ENCODE measurements around the gene TMEM178A. TPM values are rescaled to one million over a fixed set of nuclear protein-coding genes. Genes with fewer than 3 reads are reported as not detected.

Gene TMEM178A
- total and polyA plus RNA-seq, 2 of the 4 experiments (the other 2 are of a cell fraction): 0.18 to 1.8 TPM

DNA sequence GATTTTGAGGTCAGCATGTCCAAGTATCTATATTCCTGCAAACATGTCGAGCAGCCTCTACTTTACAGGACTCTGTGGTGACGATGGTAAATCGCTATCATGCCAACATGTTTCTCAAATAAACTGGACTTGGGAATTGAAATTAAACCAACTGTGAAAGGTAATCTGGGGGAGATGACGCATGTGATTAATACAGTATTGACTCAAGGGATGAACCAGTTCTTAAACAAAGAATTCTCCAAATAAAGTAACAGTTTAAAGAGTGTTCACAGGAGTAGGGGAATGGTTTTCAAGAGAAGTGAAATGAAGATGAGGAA, 59.1 kb downstream of the TMEM178A start:
- no peak overlapping the region for H2AFZ ChIP-seq (replicated peaks; ENCODE audit: low read length, poor library complexity)
- H3K36me3 ChIP-seq (ENCODE audit: control insufficient read depth, insufficient read depth, low read length): no peaks in the 10 kb centered on the region
- dilution Hi-C loops (cut with HindIII; ENCODE audit: low sequenced_read_pairs, unreplicated experiment) (no loop called here), in situ Hi-C loops (cut with MboI; ENCODE audit: low sequenced_read_pairs) (no loop called here), intact Hi-C loops (cut with micrococcal nuclease) (no loop called here)
- H2BK120ac ChIP-seq (ENCODE audit: low read depth, low read length): no peak overlapping the region
- BruUV-seq (replicated peaks): no TSS peak
- ChIA-PET CTCF (no interaction called here), POLR2A (ENCODE audit: unreplicated experiment) (no interaction called here)
- no peak overlapping the region for H3K23ac ChIP-seq (ENCODE audit: low read depth, low read length)
- no peak overlapping the region for H3K27ac ChIP-seq (ENCODE audit: insufficient read depth, low read length)
- DNase-seq (no peak), ATAC-seq (ENCODE audit: low read depth) (no peak)
- H2AK5ac ChIP-seq (ENCODE audit: low read depth, low read length): no peak overlapping the region
- H4K8ac ChIP-seq (ENCODE audit: low read depth in 2 of 2, low read length in 2 of 2): no peak overlapping the region
- H3K4me1 ChIP-seq (ENCODE audit: control insufficient read depth, insufficient read depth, low read length): no peaks in the 10 kb centered on the region; the same call in 1 of the 2 replicates
- 0 out of 4 replicates have a peak, but pooled peaks cover 0 to 4% of the 10 kb centered on the region in 2 experiments for H3K79me1 ChIP-seq (ENCODE audit: low read depth in 1 of 2, low read length in 2 of 2)
- H4K5ac ChIP-seq (ENCODE audit: low read depth, low read length): no peak overlapping the region; the same call in 1 of the 2 replicates
- no peak overlapping the region; the same call in 1 of the 2 replicates for H3K14ac ChIP-seq (replicated peaks; ENCODE audit: low read depth, low read length)
- TF ChIP-seq MAZ (IDR thresholded peaks at IDR 0.05; ENCODE audit: borderline replicate concordance, low read depth, low read length) (no peak), RAD21 (IDR thresholded peaks at IDR 0.05; ENCODE audit: low read length) (no peak), CEBPB (IDR thresholded peaks at IDR 0.05; ENCODE audit: low read depth, low read length) (no peak), RFX5 (IDR thresholded peaks at IDR 0.05; ENCODE audit: low read depth, low read length) (no peak), MXI1 (IDR thresholded peaks at IDR 0.05; ENCODE audit: borderline replicate concordance, low read depth, low read length) (no peak), SMC3 (IDR thresholded peaks at IDR 0.05; ENCODE audit: low read depth, low read length) (no peak), RCOR1 (IDR thresholded peaks at IDR 0.05; ENCODE audit: insufficient replicate concordance, low read length) (no peak), BHLHE40 (IDR thresholded peaks at IDR 0.05; ENCODE audit: low read depth, low read length) (no peak), CHD1 (IDR thresholded peaks at IDR 0.05; ENCODE audit: low read depth, low read length) (no peak), FOS (IDR thresholded peaks at IDR 0.05; ENCODE audit: low read depth, low read length) (no peak), MAFK (IDR thresholded peaks at IDR 0.05; ENCODE audit: low read depth, low read length) (no peak), POLR2A (IDR thresholded peaks at IDR 0.05; ENCODE audit: low read depth, low read length) (no peak), NFE2L2 (IDR thresholded peaks at IDR 0.05; ENCODE audit: low read depth, low read length) (no peak)
- TF ChIP-seq, protein P1, sequence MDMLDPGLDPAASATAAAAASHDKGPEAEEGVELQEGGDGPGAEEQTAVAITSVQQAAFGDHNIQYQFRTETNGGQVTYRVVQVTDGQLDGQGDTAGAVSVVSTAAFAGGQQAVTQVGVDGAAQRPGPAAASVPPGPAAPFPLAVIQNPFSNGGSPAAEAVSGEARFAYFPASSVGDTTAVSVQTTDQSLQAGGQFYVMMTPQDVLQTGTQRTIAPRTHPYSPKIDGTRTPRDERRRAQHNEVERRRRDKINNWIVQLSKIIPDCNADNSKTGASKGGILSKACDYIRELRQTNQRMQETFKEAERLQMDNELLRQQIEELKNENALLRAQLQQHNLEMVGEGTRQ (IDR thresholded peaks at IDR 0.05; ENCODE audit: low read depth, low read length): no peak
- TF ChIP-seq, protein P2, sequence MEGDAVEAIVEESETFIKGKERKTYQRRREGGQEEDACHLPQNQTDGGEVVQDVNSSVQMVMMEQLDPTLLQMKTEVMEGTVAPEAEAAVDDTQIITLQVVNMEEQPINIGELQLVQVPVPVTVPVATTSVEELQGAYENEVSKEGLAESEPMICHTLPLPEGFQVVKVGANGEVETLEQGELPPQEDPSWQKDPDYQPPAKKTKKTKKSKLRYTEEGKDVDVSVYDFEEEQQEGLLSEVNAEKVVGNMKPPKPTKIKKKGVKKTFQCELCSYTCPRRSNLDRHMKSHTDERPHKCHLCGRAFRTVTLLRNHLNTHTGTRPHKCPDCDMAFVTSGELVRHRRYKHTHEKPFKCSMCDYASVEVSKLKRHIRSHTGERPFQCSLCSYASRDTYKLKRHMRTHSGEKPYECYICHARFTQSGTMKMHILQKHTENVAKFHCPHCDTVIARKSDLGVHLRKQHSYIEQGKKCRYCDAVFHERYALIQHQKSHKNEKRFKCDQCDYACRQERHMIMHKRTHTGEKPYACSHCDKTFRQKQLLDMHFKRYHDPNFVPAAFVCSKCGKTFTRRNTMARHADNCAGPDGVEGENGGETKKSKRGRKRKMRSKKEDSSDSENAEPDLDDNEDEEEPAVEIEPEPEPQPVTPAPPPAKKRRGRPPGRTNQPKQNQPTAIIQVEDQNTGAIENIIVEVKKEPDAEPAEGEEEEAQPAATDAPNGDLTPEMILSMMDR (conservative IDR thresholded peaks at IDR 0.05; ENCODE audit: low read depth, low read length): no peak
- TF ChIP-seq, protein P3, sequence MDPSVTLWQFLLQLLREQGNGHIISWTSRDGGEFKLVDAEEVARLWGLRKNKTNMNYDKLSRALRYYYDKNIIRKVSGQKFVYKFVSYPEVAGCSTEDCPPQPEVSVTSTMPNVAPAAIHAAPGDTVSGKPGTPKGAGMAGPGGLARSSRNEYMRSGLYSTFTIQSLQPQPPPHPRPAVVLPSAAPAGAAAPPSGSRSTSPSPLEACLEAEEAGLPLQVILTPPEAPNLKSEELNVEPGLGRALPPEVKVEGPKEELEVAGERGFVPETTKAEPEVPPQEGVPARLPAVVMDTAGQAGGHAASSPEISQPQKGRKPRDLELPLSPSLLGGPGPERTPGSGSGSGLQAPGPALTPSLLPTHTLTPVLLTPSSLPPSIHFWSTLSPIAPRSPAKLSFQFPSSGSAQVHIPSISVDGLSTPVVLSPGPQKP (IDR thresholded peaks at IDR 0.05; ENCODE audit: borderline replicate concordance, low read depth, low read length): no peak
- H3K9ac ChIP-seq (ENCODE audit: low read depth, low read length): no peak overlapping the region
- no peak overlapping the region for H2BK5ac ChIP-seq (ENCODE audit: low read depth, low read length, poor library complexity, severe bottlenecking)
- no peak overlapping the region for H3K4me3 ChIP-seq (ENCODE audit: insufficient read depth, low read depth, low read length)
- no peak overlapping the region for H3K18ac ChIP-seq (ENCODE audit: low read depth, low read length)
- H3K27me3 ChIP-seq (ENCODE audit: control insufficient read depth, insufficient read depth, low read length): no peaks in the 10 kb centered on the region
- no peaks in the 10 kb centered on the region; the same call in 1 of the 2 replicates for H3K9me1 ChIP-seq (ENCODE audit: insufficient read depth, low read length)
- no peak overlapping the region for H4K91ac ChIP-seq (ENCODE audit: insufficient read depth, low read depth, low read length)
- no peaks in the 10 kb centered on the region for H4K20me1 ChIP-seq (ENCODE audit: insufficient read depth, low read length)
- H3K4ac ChIP-seq (ENCODE audit: low read depth, low read length): no peak overlapping the region
- no peak overlapping the region for H2BK15ac ChIP-seq (ENCODE audit: low read depth, low read length)
- H2BK20ac ChIP-seq (ENCODE audit: low read depth, low read length): no peak overlapping the region
- WGBS, 2 experiments (ENCODE audit: extremely low coverage in 2 of 2, insufficient read length in 1 of 2): no CpG with 5 or more reads among the region's 4 CpGs
- no peak overlapping the region for H3K56ac ChIP-seq (ENCODE audit: extremely low read depth, insufficient read depth, low read length)
- no peaks in the 10 kb centered on the region for H3K9me3 ChIP-seq (ENCODE audit: control insufficient read depth, insufficient read depth, low read length)
- H2AK9ac ChIP-seq (replicated peaks; ENCODE audit: low read depth, low read length, poor library complexity): no peak overlapping the region
- no peak overlapping the region for H3K4me2 ChIP-seq (ENCODE audit: low read depth, low read length)

Data from IMR-90 (cell line).